Measurements from ENCODE around the gene NFIB. TPM values are rescaled to one million over a fixed set of nuclear protein-coding genes. Genes with fewer than 3 reads are reported as not detected.

Gene NFIB
- total RNA-seq, 1 donor from 2014 or later = 0.30 TPM

- H3K4me1 Mint-ChIP-seq = peaks cover 30% of the 10 kb centered on the region
- H3K9ac ChIP-seq = no peak overlapping the region
- H3K27ac ChIP-seq = no peak overlapping the region
- peaks cover 4% of the 10 kb centered on the region for H3K4me1 ChIP-seq
- H4K20me1 ChIP-seq (ENCODE audit: low read depth) = no peaks in the 10 kb centered on the region
- no peaks in the 10 kb centered on the region for H3K36me3 Mint-ChIP-seq
- no peaks in the 10 kb centered on the region for H3K36me3 ChIP-seq
- no peak for DNase-seq (ENCODE audit: low spot score)
- H3K27me3 Mint-ChIP-seq (ENCODE audit: insufficient read depth, low read depth) = no peaks in the 10 kb centered on the region
- no peak overlapping the region for H3K4me3 Mint-ChIP-seq
- no peak overlapping the region for H3K4me3 ChIP-seq
- H3K9me3 Mint-ChIP-seq = no peaks in the 10 kb centered on the region
- no peaks in the 10 kb centered on the region for H3K27me3 ChIP-seq
- H3K79me2 ChIP-seq (ENCODE audit: low read depth) = no peaks in the 10 kb centered on the region
- H2AFZ ChIP-seq (replicated peaks) = no peak overlapping the region
- TF ChIP-seq EZH2 (IDR thresholded peaks at IDR 0.05) = no peak
- TF ChIP-seq, protein P1, sequence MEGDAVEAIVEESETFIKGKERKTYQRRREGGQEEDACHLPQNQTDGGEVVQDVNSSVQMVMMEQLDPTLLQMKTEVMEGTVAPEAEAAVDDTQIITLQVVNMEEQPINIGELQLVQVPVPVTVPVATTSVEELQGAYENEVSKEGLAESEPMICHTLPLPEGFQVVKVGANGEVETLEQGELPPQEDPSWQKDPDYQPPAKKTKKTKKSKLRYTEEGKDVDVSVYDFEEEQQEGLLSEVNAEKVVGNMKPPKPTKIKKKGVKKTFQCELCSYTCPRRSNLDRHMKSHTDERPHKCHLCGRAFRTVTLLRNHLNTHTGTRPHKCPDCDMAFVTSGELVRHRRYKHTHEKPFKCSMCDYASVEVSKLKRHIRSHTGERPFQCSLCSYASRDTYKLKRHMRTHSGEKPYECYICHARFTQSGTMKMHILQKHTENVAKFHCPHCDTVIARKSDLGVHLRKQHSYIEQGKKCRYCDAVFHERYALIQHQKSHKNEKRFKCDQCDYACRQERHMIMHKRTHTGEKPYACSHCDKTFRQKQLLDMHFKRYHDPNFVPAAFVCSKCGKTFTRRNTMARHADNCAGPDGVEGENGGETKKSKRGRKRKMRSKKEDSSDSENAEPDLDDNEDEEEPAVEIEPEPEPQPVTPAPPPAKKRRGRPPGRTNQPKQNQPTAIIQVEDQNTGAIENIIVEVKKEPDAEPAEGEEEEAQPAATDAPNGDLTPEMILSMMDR (IDR thresholded peaks at IDR 0.05) = no peak
- TF ChIP-seq EZH2phosphoT487 (IDR thresholded peaks at IDR 0.05) = no peak
- H3K9me3 ChIP-seq (ENCODE audit: low read depth) = no peaks in the 10 kb centered on the region
- H3K27ac Mint-ChIP-seq = no peak overlapping the region
- H3K4me2 ChIP-seq = no peak overlapping the region
- no peaks in the 10 kb centered on the region for H3F3A ChIP-seq (ENCODE audit: low read depth)
Measured at GRCh38 chr9:14212697-14213420, 101.1 kb downstream of the NFIB start.

DNA sequence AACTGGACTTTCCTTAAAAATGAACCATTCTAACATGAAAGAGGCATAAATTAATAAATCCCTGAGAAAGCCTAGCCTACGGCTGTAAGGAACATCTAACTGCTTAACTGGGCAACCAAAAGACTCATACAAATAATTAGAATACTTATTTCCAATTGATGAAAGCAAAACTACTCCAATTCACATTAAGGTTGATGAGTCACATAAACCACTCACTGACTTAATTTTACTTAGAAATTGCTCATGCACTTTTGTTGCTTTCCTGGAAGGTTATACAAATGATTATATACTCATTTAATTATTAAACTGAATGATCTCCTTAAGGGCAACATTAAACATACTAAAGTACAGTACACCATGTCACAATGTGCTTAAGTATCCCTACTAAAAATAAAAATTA is 101.9 kb downstream of the NFIB start:
- Mint-ChIP-seq H3K4me3 (no peak overlapping the region), H3K27me3 (ENCODE audit: insufficient read depth, low read depth) (no peaks in the 10 kb centered on the region), H3K36me3 (no peaks in the 10 kb centered on the region), H3K9me3 (no peaks in the 10 kb centered on the region), H3K4me1 (peaks cover 30% of the 10 kb centered on the region), H3K27ac (no peak overlapping the region)
- H3K79me2 ChIP-seq (ENCODE audit: low read depth) = no peaks in the 10 kb centered on the region
- H3K9ac ChIP-seq = no peak overlapping the region
- H3K27ac ChIP-seq = no peak overlapping the region
- H4K20me1 ChIP-seq (ENCODE audit: low read depth) = no peaks in the 10 kb centered on the region
- H3K4me3 ChIP-seq = no peak overlapping the region
- no peak for DNase-seq (ENCODE audit: low spot score)
- H3K4me2 ChIP-seq = no peak overlapping the region
- H3K9me3 ChIP-seq (ENCODE audit: low read depth) = no peaks in the 10 kb centered on the region
- no peaks in the 10 kb centered on the region for H3K36me3 ChIP-seq
- H3K4me1 ChIP-seq = peaks cover 4% of the 10 kb centered on the region
- no peaks in the 10 kb centered on the region for H3F3A ChIP-seq (ENCODE audit: low read depth)
- H2AFZ ChIP-seq (replicated peaks) = no peak overlapping the region
- TF ChIP-seq, protein P1 (IDR thresholded peaks at IDR 0.05) = no peak
- no peak for TF ChIP-seq EZH2phosphoT487 (IDR thresholded peaks at IDR 0.05)
- TF ChIP-seq EZH2 (IDR thresholded peaks at IDR 0.05) = no peak
- H3K27me3 ChIP-seq = no peaks in the 10 kb centered on the region

- H3K79me2 ChIP-seq (ENCODE audit: low read depth) = no peaks in the 10 kb centered on the region
- H3K4me1 Mint-ChIP-seq = peaks cover 30% of the 10 kb centered on the region
Measured at GRCh38 chr9:14211564-14211963, 102.4 kb downstream of the NFIB start.

More at GRCh38 chr9:14211564-14211963, 102.4 kb downstream of the NFIB start:
- Mint-ChIP-seq H3K4me3 (no peak overlapping the region), H3K27me3 (ENCODE audit: insufficient read depth, low read depth) (no peaks in the 10 kb centered on the region), H3K36me3 (no peaks in the 10 kb centered on the region), H3K27ac (no peak overlapping the region), H3K9me3 (no peaks in the 10 kb centered on the region)
- H3K9ac ChIP-seq = no peak overlapping the region
- no peak overlapping the region for H3K27ac ChIP-seq
- no peaks in the 10 kb centered on the region for H3K27me3 ChIP-seq
- H2AFZ ChIP-seq (replicated peaks) = no peak overlapping the region
- H3K9me3 ChIP-seq (ENCODE audit: low read depth) = no peaks in the 10 kb centered on the region
- H3K4me3 ChIP-seq = no peak overlapping the region
- no peak overlapping the region for H3K4me2 ChIP-seq
- no peaks in the 10 kb centered on the region for H3F3A ChIP-seq (ENCODE audit: low read depth)
- TF ChIP-seq EZH2 (IDR thresholded peaks at IDR 0.05) = no peak
- TF ChIP-seq, protein P1 (IDR thresholded peaks at IDR 0.05) = no peak
- TF ChIP-seq EZH2phosphoT487 (IDR thresholded peaks at IDR 0.05) = no peak
- H3K4me1 ChIP-seq = peaks cover 4% of the 10 kb centered on the region
- H4K20me1 ChIP-seq (ENCODE audit: low read depth) = no peaks in the 10 kb centered on the region
- H3K36me3 ChIP-seq = no peaks in the 10 kb centered on the region
- DNase-seq (ENCODE audit: low spot score) = no peak
